SK-N-SH treated with all-trans-retinoic acid at 6 μM for 48 hours (cell line): ENCODE results near the gene RAI14.

ENCODE experiments used
- BACH2 ChIP-seq: fragments of 250-450 bp; sonication (Bioruptor Pico); IDR thresholded peaks from 2 replicates; pipeline ENCODE4 v1.9.0; 2021; ENCODE audit warnings: mild to moderate bottlenecking, borderline replicate concordance
- ESRRG ChIP-seq: fragments of 250-450 bp; sonication (Bioruptor Pico); IDR thresholded peaks from 2 replicates; pipeline ENCODE4 v1.6.1; 2021; ENCODE audit warnings: mild to moderate bottlenecking
- OSR1 ChIP-seq: fragments of 250-450 bp; sonication (Bioruptor Pico); IDR thresholded peaks from 2 replicates; pipeline ENCODE4 v1.8.0; 2022; ENCODE audit warnings: moderate library complexity, mild to moderate bottlenecking, inconsistent platforms
- RARB ChIP-seq: fragments of 250-450 bp; sonication (Bioruptor Pico); IDR thresholded peaks from 2 replicates; pipeline ENCODE4 v1.8.0; 2021; ENCODE audit warnings: mild to moderate bottlenecking, moderate library complexity
- TCF4 ChIP-seq: fragments of 250-450 bp; sonication (Bioruptor Pico); IDR thresholded peaks from 2 replicates; pipeline ENCODE4 v1.8.0; 2021; ENCODE audit warnings: mild to moderate bottlenecking, moderate library complexity, borderline replicate concordance
- TOX ChIP-seq: fragments of 250-450 bp; sonication (Bioruptor Pico); IDR thresholded peaks from 2 replicates; pipeline ENCODE4 v1.8.0; 2021; ENCODE audit warnings: mild to moderate bottlenecking, moderate library complexity, borderline replicate concordance
- ZC3H10 ChIP-seq: fragments of 250-450 bp; sonication (Bioruptor Pico); IDR thresholded peaks from 2 replicates; pipeline ENCODE4 v1.5.1; 2021; ENCODE audit warnings: mild to moderate bottlenecking, moderate library complexity
- ZFP3 ChIP-seq: fragments of 250-450 bp; sonication (Bioruptor Pico); IDR thresholded peaks from 2 replicates; pipeline ENCODE4 v1.5.0; 2020; ENCODE audit warnings: mild to moderate bottlenecking, moderate library complexity
- ZFP30 ChIP-seq: fragments of 450-650 bp; formaldehyde crosslinking; IDR thresholded peaks from 2 replicates; pipeline ENCODE4 v1.5.0; 2022; ENCODE audit warnings: mild to moderate bottlenecking, moderate library complexity
- TF ChIP-seq, protein P1 (sequence below): fragments of 250-450 bp; sonication (Bioruptor Pico); IDR thresholded peaks from 2 replicates; pipeline ENCODE4 v1.8.0; 2020; ENCODE audit warnings: mild to moderate bottlenecking, moderate library complexity, borderline replicate concordance
- TF ChIP-seq, protein P2 (sequence below): fragments of 250-450 bp; sonication (Bioruptor Pico); IDR thresholded peaks from 2 replicates; pipeline ENCODE4 v1.5.1; 2020; ENCODE audit warnings: low read depth, mild to moderate bottlenecking, moderate library complexity
- TF ChIP-seq, protein P3 (sequence below): fragments of 250-450 bp; sonication (Bioruptor Pico); IDR thresholded peaks from 2 replicates; pipeline ENCODE4 v1.5.1; 2021; ENCODE audit warnings: mild to moderate bottlenecking, moderate library complexity

DNA sequence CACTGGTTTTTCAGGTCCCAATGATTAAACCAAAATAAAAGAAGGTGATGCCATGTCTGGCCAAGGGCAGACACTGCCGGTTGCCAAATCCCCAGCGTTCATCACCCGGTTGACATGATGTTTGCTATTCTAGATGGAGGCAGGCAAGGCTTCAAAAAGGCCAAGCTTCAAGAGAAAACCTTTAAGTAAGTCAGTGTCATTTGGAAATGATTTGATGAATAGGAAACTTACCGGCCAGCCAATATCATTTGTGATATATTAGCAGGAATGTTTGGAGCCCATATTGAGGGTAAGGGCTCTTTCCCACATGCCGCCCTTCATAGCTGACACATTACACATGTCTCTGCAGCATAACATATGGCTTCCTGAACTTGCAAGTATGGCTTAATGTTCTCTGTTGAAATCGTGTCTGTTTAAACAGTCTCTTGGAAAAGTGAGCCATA, 93.3 kb downstream of the RAI14 start:
- TF ChIP-seq, protein P1, sequence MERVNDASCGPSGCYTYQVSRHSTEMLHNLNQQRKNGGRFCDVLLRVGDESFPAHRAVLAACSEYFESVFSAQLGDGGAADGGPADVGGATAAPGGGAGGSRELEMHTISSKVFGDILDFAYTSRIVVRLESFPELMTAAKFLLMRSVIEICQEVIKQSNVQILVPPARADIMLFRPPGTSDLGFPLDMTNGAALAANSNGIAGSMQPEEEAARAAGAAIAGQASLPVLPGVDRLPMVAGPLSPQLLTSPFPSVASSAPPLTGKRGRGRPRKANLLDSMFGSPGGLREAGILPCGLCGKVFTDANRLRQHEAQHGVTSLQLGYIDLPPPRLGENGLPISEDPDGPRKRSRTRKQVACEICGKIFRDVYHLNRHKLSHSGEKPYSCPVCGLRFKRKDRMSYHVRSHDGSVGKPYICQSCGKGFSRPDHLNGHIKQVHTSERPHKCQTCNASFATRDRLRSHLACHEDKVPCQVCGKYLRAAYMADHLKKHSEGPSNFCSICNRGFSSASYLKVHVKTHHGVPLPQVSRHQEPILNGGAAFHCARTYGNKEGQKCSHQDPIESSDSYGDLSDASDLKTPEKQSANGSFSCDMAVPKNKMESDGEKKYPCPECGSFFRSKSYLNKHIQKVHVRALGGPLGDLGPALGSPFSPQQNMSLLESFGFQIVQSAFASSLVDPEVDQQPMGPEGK = no peak
- no peak for TF ChIP-seq ZC3H10 (CRISPR knock-in tag)
- no peak for TF ChIP-seq ZFP3 (CRISPR knock-in tag)
- TF ChIP-seq ESRRG (CRISPR knock-in tag) = no peak
- no peak for TF ChIP-seq BACH2 (CRISPR knock-in tag)
- TF ChIP-seq OSR1 (CRISPR knock-in tag) = no peak
- TF ChIP-seq, protein P2, sequence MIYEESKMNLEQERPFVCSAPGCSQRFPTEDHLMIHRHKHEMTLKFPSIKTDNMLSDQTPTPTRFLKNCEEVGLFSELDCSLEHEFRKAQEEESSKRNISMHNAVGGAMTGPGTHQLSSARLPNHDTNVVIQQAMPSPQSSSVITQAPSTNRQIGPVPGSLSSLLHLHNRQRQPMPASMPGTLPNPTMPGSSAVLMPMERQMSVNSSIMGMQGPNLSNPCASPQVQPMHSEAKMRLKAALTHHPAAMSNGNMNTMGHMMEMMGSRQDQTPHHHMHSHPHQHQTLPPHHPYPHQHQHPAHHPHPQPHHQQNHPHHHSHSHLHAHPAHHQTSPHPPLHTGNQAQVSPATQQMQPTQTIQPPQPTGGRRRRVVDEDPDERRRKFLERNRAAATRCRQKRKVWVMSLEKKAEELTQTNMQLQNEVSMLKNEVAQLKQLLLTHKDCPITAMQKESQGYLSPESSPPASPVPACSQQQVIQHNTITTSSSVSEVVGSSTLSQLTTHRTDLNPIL (CRISPR knock-in tag) = no peak
- TF ChIP-seq RARB (CRISPR knock-in tag) = no peak
- no peak for TF ChIP-seq ZFP30 (CRISPR knock-in tag)
- no peak for TF ChIP-seq TOX (CRISPR knock-in tag)
- TF ChIP-seq, protein P3, sequence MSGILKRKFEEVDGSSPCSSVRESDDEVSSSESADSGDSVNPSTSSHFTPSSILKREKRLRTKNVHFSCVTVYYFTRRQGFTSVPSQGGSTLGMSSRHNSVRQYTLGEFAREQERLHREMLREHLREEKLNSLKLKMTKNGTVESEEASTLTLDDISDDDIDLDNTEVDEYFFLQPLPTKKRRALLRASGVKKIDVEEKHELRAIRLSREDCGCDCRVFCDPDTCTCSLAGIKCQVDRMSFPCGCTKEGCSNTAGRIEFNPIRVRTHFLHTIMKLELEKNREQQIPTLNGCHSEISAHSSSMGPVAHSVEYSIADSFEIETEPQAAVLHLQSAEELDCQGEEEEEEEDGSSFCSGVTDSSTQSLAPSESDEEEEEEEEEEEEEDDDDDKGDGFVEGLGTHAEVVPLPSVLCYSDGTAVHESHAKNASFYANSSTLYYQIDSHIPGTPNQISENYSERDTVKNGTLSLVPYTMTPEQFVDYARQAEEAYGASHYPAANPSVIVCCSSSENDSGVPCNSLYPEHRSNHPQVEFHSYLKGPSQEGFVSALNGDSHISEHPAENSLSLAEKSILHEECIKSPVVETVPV (CRISPR knock-in tag) = no peak
- TF ChIP-seq TCF4 (CRISPR knock-in tag) = no peak
